ENCODE results near the gene GULP1. TPM values are rescaled to one million over a fixed set of nuclear protein-coding genes. Genes with fewer than 3 reads are reported as not detected.

GULP1 gene
- total RNA-seq, 4 donors from 2014 or later = 27.1 to 49.0 (median 36.8) TPM

DNA sequence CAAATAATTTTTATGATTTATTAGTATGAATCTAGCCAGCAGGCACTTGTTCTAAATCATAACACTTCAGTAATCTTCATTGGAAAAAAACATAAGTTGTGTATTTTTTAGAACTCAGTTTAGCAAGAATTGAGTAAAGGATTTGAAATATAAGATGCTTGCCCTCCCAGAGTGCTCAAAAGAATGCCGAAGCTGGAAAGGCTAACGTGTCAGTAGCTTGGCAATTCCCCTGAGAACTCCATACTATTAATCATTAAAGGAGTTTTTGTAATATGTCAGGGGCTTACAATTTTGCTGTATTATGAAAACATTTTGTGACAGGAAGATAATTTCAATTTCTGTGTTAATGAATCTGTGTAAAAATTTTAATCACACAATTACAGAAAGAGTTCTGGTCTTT, 122.7 kb downstream of the GULP1 start:
- H3K27me3 ChIP-seq = no peaks in the 10 kb centered on the region
- intact Hi-C loops (cut with DNase I) = no loop called here
- no peak for DNase-seq (ENCODE audit: extremely low spot score)
- H3K9me3 ChIP-seq = no peaks in the 10 kb centered on the region
- H3K36me3 ChIP-seq = no peaks in the 10 kb centered on the region
- TF ChIP-seq, protein P1, sequence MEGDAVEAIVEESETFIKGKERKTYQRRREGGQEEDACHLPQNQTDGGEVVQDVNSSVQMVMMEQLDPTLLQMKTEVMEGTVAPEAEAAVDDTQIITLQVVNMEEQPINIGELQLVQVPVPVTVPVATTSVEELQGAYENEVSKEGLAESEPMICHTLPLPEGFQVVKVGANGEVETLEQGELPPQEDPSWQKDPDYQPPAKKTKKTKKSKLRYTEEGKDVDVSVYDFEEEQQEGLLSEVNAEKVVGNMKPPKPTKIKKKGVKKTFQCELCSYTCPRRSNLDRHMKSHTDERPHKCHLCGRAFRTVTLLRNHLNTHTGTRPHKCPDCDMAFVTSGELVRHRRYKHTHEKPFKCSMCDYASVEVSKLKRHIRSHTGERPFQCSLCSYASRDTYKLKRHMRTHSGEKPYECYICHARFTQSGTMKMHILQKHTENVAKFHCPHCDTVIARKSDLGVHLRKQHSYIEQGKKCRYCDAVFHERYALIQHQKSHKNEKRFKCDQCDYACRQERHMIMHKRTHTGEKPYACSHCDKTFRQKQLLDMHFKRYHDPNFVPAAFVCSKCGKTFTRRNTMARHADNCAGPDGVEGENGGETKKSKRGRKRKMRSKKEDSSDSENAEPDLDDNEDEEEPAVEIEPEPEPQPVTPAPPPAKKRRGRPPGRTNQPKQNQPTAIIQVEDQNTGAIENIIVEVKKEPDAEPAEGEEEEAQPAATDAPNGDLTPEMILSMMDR (IDR thresholded peaks at IDR 0.05) = no peak
- TF ChIP-seq POLR2A (IDR thresholded peaks at IDR 0.05; ENCODE audit: low read depth) = no peak
- 37% methylated on average over 2 of the region's 2 CpGs for WGBS
- H3K4me3 ChIP-seq = no peak overlapping the region
- H3K4me1 ChIP-seq = peaks cover 0 to 14% (median 5%) of the 10 kb centered on the region in 4 donors
- no peak overlapping the region for H3K27ac ChIP-seq (replicated peaks in 1 of 4)

GRCh38 chr2:188414869-188415753, 123.4 kb downstream of the GULP1 start:
- Histone ChIP-seq H3K9me3 (no peaks in the 10 kb centered on the region), H3K27ac (replicated peaks in 1 of 4) (no peak overlapping the region), H3K36me3 (no peaks in the 10 kb centered on the region), H3K4me3 (no peak overlapping the region), H3K4me1 (peaks cover 0 to 14% (median 5%) of the 10 kb centered on the region in 4 donors), H3K27me3 (no peaks in the 10 kb centered on the region)
- no peak for TF ChIP-seq POLR2AphosphoS5 (IDR thresholded peaks at IDR 0.05)
- TF ChIP-seq, protein P1 (IDR thresholded peaks at IDR 0.05) = no peak
- TF ChIP-seq POLR2A (IDR thresholded peaks at IDR 0.05; ENCODE audit: low read depth) = no peak
- no peak for TF ChIP-seq EP300 (IDR thresholded peaks at IDR 0.05)
- WGBS = 97% methylated on average over 1 of the region's 1 CpG
- intact Hi-C loops (cut with DNase I) = no loop called here
- no peak for DNase-seq (ENCODE audit: extremely low spot score)

- Histone ChIP-seq H3K27me3 (no peaks in the 10 kb centered on the region), H3K36me3 (no peaks in the 10 kb centered on the region), H3K4me3 (no peak overlapping the region), H3K4me1 (peaks cover 0 to 14% (median 5%) of the 10 kb centered on the region in 4 donors), H3K27ac (replicated peaks in 1 of 4) (no peak overlapping the region), H3K9me3 (peaks cover 0 to 3% (median 0%) of the 10 kb centered on the region in 4 donors)
- intact Hi-C loops (cut with DNase I) = no loop called here
- no peak for DNase-seq (ENCODE audit: extremely low spot score)
- 90% methylated on average over 1 of the region's 1 CpG for WGBS
- TF ChIP-seq POLR2A (IDR thresholded peaks at IDR 0.05; ENCODE audit: low read depth) = no peak
- TF ChIP-seq EP300 (IDR thresholded peaks at IDR 0.05) = no peak
- TF ChIP-seq, protein P1 (IDR thresholded peaks at IDR 0.05) = no peak
- no peak for TF ChIP-seq POLR2AphosphoS5 (IDR thresholded peaks at IDR 0.05)
These were observed 124.0 kb downstream of the GULP1 start for GRCh38 chr2:188415754-188416083.

DNA sequence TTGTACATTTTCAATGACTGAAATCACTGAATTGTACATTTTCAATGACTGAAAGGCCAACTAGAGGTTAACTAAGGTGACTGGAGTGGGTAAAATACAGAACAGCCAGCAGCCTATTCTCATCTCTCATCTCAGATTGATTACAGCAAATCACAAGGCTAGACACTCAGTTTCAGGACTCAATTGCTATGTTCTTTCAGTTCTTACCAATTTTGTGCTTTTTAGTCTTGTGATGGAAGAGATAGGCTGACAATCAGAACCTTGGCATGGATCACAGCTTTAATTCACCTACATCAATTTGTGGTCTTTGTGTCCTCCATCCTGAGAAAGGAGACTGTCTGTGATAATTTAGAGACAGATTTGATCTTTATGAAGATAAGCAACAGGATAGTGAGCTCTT, 124.7 kb downstream of the GULP1 start:
- Histone ChIP-seq H3K4me1 (peaks cover 0 to 14% (median 5%) of the 10 kb centered on the region in 4 donors), H3K27me3 (no peaks in the 10 kb centered on the region), H3K9me3 (peaks cover 0 to 3% (median 0%) of the 10 kb centered on the region in 4 donors), H3K27ac (replicated peaks in 1 of 4) (no peak overlapping the region), H3K4me3 (no peak overlapping the region), H3K36me3 (no peaks in the 10 kb centered on the region)
- DNase-seq (ENCODE audit: extremely low spot score) = no peak
- intact Hi-C loops (cut with DNase I) = no loop called here
- TF ChIP-seq EP300 (IDR thresholded peaks at IDR 0.05) = no peak
- TF ChIP-seq, protein P1 (IDR thresholded peaks at IDR 0.05) = no peak
- no peak for TF ChIP-seq POLR2A (IDR thresholded peaks at IDR 0.05; ENCODE audit: low read depth)
- no peak for TF ChIP-seq POLR2AphosphoS5 (IDR thresholded peaks at IDR 0.05)
